Endodermal cell (in vitro differentiated cells): ENCODE data around the gene CHST11. TPM values are rescaled to one million over a fixed set of nuclear protein-coding genes. Genes with fewer than 3 reads are reported as not detected.

Experiments used
- DNase-seq: peaks from one replicate; pipeline ENCODE4 v3.0.0-alpha.2; 2017
- H3K27ac ChIP-seq: 2 replicates; pipeline ENCODE4 v1.5.1; 2013; ENCODE audit warnings: mild to moderate bottlenecking, low read depth, low read length, moderate library complexity
- H3K27me3 ChIP-seq: 2 replicates; pipeline ENCODE4 v1.6.1; 2013; ENCODE audit warnings: mild to moderate bottlenecking, low read length, moderate library complexity; ENCODE audit not compliant: insufficient read depth, control insufficient read depth, poor library complexity, severe bottlenecking
- H3K36me3 ChIP-seq: 2 replicates; pipeline ENCODE4 v1.7.0; 2013; ENCODE audit warnings: mild to moderate bottlenecking, low read length, moderate library complexity; ENCODE audit not compliant: control insufficient read depth, insufficient read depth
- H3K4me1 ChIP-seq: one replicate; pipeline ENCODE4 v1.7.0; 2013; ENCODE audit warnings: low read length; ENCODE audit not compliant: control insufficient read depth, insufficient read depth
- H3K4me3 ChIP-seq: 2 replicates; pipeline ENCODE4 v1.5.1; 2013; ENCODE audit warnings: mild to moderate bottlenecking, low read length, moderate library complexity
- H3K9ac ChIP-seq: 2 replicates; pipeline ENCODE4 v1.6.1; 2013; ENCODE audit warnings: mild to moderate bottlenecking, low read length, moderate library complexity; ENCODE audit not compliant: poor library complexity, severe bottlenecking; ENCODE audit errors: extremely low read depth
- H3K9me3 ChIP-seq: 2 replicates; pipeline ENCODE4 v1.6.1; 2013; ENCODE audit warnings: mild to moderate bottlenecking, low read length, moderate library complexity; ENCODE audit not compliant: control insufficient read depth
- H3K27ac Mint-ChIP-seq: 2 replicates; pipeline ENCODE4 v1.8.0; 2020; ENCODE audit warnings: mixed read lengths
- H3K27me3 Mint-ChIP-seq: 2 replicates; pipeline ENCODE4 v1.8.0; 2021; ENCODE audit warnings: mild to moderate bottlenecking, mixed read lengths; ENCODE audit not compliant: insufficient read depth
- H3K36me3 Mint-ChIP-seq: 2 replicates; pipeline ENCODE4 v1.8.0; 2020; ENCODE audit warnings: low read depth, mixed read lengths
- H3K4me1 Mint-ChIP-seq: 2 replicates; pipeline ENCODE4 v1.8.0; 2020; ENCODE audit warnings: mixed read lengths
- H3K4me3 Mint-ChIP-seq: 2 replicates; pipeline ENCODE4 v1.8.0; 2020; ENCODE audit warnings: mild to moderate bottlenecking, moderate library complexity, mixed read lengths
- H3K9me3 Mint-ChIP-seq: 2 replicates; pipeline ENCODE4 v1.8.0; 2020; ENCODE audit warnings: mild to moderate bottlenecking, mixed read lengths
- CTCF ChIP-seq: fragments of 200-600 bp; sonication (generic); conservative IDR thresholded peaks from 2 replicates; pipeline ENCODE4 v1.5.0; 2021; ENCODE audit warnings: antibody characterized with exemption, mild to moderate bottlenecking
- WGBS, 2 experiments: methylation state at CpG; one replicate each; pipeline versions ENCODE4 v1.1.5 to v1.1.7; 2013; ENCODE audit warnings: missing lambda C conversion rate in 2 of 2, mixed read lengths in 1 of 2; ENCODE audit not compliant: insufficient coverage in 1 of 2, insufficient read length in 1 of 2; 5-methylcytosine and 5-hydroxymethylcytosine counted together
- total RNA-seq, 2 donors: library from RNA; stranded (reverse); fragmentation: NEBNext Ultra II Directional in 1 of 2; extraction: Animal tissue kit (Norgen Biotek cat#: 25700) in 1 of 2; gene quantifications; 2 replicates in 1 of 2; 3 replicates in 1 of 2; pipeline ENCODE4 v1.2.1, GENCODE V29; 2021

Gene CHST11
- total RNA-seq, 2 donors from 2014 or later: 30.7 to 36.2 TPM

DNA sequence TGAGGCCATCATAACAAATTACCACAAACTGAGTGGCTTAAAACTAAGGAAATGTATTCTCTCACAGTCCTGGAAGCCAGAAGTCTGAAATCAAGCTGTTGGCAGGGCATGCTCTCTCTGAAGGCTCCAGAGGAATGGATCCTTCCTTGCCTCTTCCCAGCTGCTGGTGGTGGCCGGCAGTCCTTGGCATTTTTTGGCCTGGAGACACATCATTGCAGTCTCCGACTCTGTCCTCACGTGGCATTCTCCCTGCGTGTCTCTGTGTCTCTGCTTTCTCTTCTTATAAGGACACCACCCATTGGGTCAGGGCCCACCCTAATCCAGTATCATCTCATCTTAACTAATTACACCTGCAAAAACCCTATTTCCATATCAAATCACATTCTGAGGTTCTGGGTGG, 295.3 kb downstream of the CHST11 start:
- H3K27ac Mint-ChIP-seq: no peak overlapping the region

GRCh38 chr12:104752881-104753280, 296.1 kb downstream of the CHST11 start:
- Histone ChIP-seq H3K27ac (no peak overlapping the region), H3K4me3 (no peak overlapping the region), H3K36me3 (peaks cover 5% of the 10 kb centered on the region), H3K9ac (no peak overlapping the region), H3K27me3 (no peaks in the 10 kb centered on the region), H3K9me3 (no peaks in the 10 kb centered on the region), H3K4me1 (no peaks in the 10 kb centered on the region)
- peak; percentile 24 for DNase-seq
- TF ChIP-seq CTCF: no peak
- Mint-ChIP-seq H3K4me3 (no peak overlapping the region), H3K4me1 (peaks cover 14% of the 10 kb centered on the region), H3K27ac (no peak overlapping the region), H3K9me3 (no peaks in the 10 kb centered on the region), H3K36me3 (peaks cover 18% of the 10 kb centered on the region), H3K27me3 (no peaks in the 10 kb centered on the region)
- WGBS, 2 experiments: 95 to 97% methylated on average over 7 of the region's 7 CpGs

More for the DNA sequence above, 295.3 kb downstream of the CHST11 start:
- Mint-ChIP-seq H3K9me3 (no peaks in the 10 kb centered on the region), H3K4me1 (peaks cover 22% of the 10 kb centered on the region), H3K36me3 (peaks cover 10% of the 10 kb centered on the region), H3K4me3 (no peak overlapping the region), H3K27me3 (no peaks in the 10 kb centered on the region)
- peak; percentile 36 for DNase-seq
- Histone ChIP-seq H3K36me3 (no peaks in the 10 kb centered on the region), H3K9me3 (no peaks in the 10 kb centered on the region), H3K27me3 (no peaks in the 10 kb centered on the region), H3K9ac (no peak overlapping the region), H3K4me3 (no peak overlapping the region), H3K27ac (no peak overlapping the region), H3K4me1 (peaks cover 7% of the 10 kb centered on the region)
- no peak for TF ChIP-seq CTCF
- whole genome bisulfite sequencing, 2 experiments: 86 to 95% methylated on average over 1 to 4 of the region's 4 CpGs

DNA sequence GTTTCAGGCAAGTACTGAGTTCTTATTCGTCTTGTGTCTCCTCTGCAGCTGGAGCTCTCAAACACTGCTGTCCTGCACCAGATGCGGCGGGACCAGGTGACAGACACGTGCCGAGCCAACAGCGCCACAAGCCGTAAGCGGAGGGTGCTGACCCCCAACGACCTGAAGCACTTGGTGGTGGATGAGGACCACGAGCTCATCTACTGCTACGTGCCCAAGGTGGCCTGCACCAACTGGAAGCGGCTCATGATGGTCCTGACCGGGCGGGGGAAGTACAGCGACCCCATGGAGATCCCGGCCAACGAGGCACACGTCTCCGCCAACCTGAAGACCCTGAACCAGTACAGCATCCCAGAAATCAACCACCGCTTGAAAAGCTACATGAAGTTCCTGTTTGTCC, 300.2 kb downstream of the CHST11 start:
- Mint-ChIP-seq H3K36me3 (peaks cover 30% of the 10 kb centered on the region), H3K4me1 (no peaks in the 10 kb centered on the region), H3K4me3 (no peak overlapping the region), H3K9me3 (no peaks in the 10 kb centered on the region), H3K27ac (no peak overlapping the region), H3K27me3 (no peaks in the 10 kb centered on the region)
- H3K4me3 ChIP-seq: no peak overlapping the region
- H3K9me3 ChIP-seq: no peaks in the 10 kb centered on the region
- H3K36me3 ChIP-seq: peaks cover 16% of the 10 kb centered on the region
- no peak overlapping the region for H3K27ac ChIP-seq
- TF ChIP-seq CTCF: no peak
- H3K4me1 ChIP-seq: no peaks in the 10 kb centered on the region
- DNase-seq: no peak
- WGBS, 2 experiments: 97% methylated on average over 5 to 20 of the region's 20 CpGs
- H3K9ac ChIP-seq: no peak overlapping the region
- H3K27me3 ChIP-seq: no peaks in the 10 kb centered on the region
